ENCODE measurements around the gene BSPRY. TPM values are rescaled to one million over a fixed set of nuclear protein-coding genes. Genes with fewer than 3 reads are reported as not detected.

The BSPRY gene
- polyA plus RNA-seq, 1 donor from 2014 or later: not detected

DNA sequence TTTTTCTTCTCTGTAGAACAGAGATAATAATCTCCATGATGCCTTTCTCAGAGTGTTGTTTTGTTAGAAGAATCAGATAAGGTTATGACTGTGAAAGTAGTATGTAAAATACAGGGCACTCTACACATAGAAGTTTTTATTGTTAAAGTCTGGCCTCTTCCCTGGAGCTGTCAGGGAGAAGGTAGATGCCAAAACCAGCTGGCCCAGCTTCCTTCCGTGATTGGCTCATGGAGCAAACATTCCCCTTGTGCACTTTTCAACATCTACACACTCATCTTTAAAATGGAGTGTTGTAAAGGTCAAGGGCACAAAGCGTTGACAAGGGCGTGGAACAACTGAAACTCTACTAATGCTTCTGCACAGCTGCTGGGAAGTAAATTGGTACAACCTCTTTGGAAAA lies 38.8 kb upstream of the BSPRY start:
- TF ChIP-seq POLR2AphosphoS5 (IDR thresholded peaks at IDR 0.05): no peak
- no peak for TF ChIP-seq REST (IDR thresholded peaks at IDR 0.05; ENCODE audit: borderline replicate concordance)
- no peak for TF ChIP-seq EP300 (conservative IDR thresholded peaks at IDR 0.05; ENCODE audit: poor library complexity, severe bottlenecking)
- no peak for TF ChIP-seq CTCF (IDR thresholded peaks at IDR 0.05; ENCODE audit: poor library complexity, severe bottlenecking)
- TF ChIP-seq TAF1 (IDR thresholded peaks at IDR 0.05; ENCODE audit: low read depth): no peak
- TF ChIP-seq SMC3 (conservative IDR thresholded peaks at IDR 0.05; ENCODE audit: poor library complexity): no peak
- TF ChIP-seq RAD21 (conservative IDR thresholded peaks at IDR 0.05): no peak
- no peak for TF ChIP-seq EZH2 (IDR thresholded peaks at IDR 0.05; ENCODE audit: borderline replicate concordance, insufficient read depth, low read length, poor library complexity, severe bottlenecking)
- no peak for TF ChIP-seq MXI1 (conservative IDR thresholded peaks at IDR 0.05; ENCODE audit: poor library complexity, severe bottlenecking)
- Histone ChIP-seq H3K9me3 (ENCODE audit: low read length) (no peaks in the 10 kb centered on the region), H3K9me2 (ENCODE audit: insufficient read depth, low read length) (no peaks in the 10 kb centered on the region), H3K4me2 (ENCODE audit: low read length) (no peak overlapping the region), H3K36me3 (ENCODE audit: insufficient read depth, low read length) (no peaks in the 10 kb centered on the region), H3K27me3 (ENCODE audit: insufficient read depth, low read depth, low read length) (no peaks in the 10 kb centered on the region), H3K9ac (ENCODE audit: low read length) (no peak overlapping the region), H3F3A (ENCODE audit: insufficient read depth, low read length, poor library complexity, severe bottlenecking) (no peaks in the 10 kb centered on the region), H2AFZ (ENCODE audit: low read depth, low read length) (no peak overlapping the region), H4K20me1 (ENCODE audit: insufficient read depth) (no peaks in the 10 kb centered on the region), H3K4me3 (ENCODE audit: low read length) (no peak overlapping the region), H3K79me2 (replicated peaks; ENCODE audit: insufficient read depth, low read length) (no peaks in the 10 kb centered on the region), H3K27ac (ENCODE audit: low read length) (no peak overlapping the region)

GRCh38 chr9:113311961-113312360 lies 37.4 kb upstream of the BSPRY start:
- H3F3A ChIP-seq (ENCODE audit: insufficient read depth, low read length, poor library complexity, severe bottlenecking): no peaks in the 10 kb centered on the region
- no peak for TF ChIP-seq RAD21 (conservative IDR thresholded peaks at IDR 0.05)
- no peak for TF ChIP-seq CTCF (IDR thresholded peaks at IDR 0.05; ENCODE audit: poor library complexity, severe bottlenecking)
- no peak for TF ChIP-seq POLR2AphosphoS5 (IDR thresholded peaks at IDR 0.05)
- no peak for TF ChIP-seq TAF1 (IDR thresholded peaks at IDR 0.05; ENCODE audit: low read depth)
- no peak for TF ChIP-seq SMC3 (conservative IDR thresholded peaks at IDR 0.05; ENCODE audit: poor library complexity)
- TF ChIP-seq EZH2 (IDR thresholded peaks at IDR 0.05; ENCODE audit: borderline replicate concordance, insufficient read depth, low read length, poor library complexity, severe bottlenecking): no peak
- TF ChIP-seq EP300 (conservative IDR thresholded peaks at IDR 0.05; ENCODE audit: poor library complexity, severe bottlenecking): no peak
- no peak for TF ChIP-seq REST (IDR thresholded peaks at IDR 0.05; ENCODE audit: borderline replicate concordance)
- TF ChIP-seq MXI1 (conservative IDR thresholded peaks at IDR 0.05; ENCODE audit: poor library complexity, severe bottlenecking): no peak
- H3K36me3 ChIP-seq (ENCODE audit: insufficient read depth, low read length): no peaks in the 10 kb centered on the region
- no peak overlapping the region for H3K9ac ChIP-seq (ENCODE audit: low read length)
- no peaks in the 10 kb centered on the region for H3K9me2 ChIP-seq (ENCODE audit: insufficient read depth, low read length)
- no peaks in the 10 kb centered on the region for H3K79me2 ChIP-seq (replicated peaks; ENCODE audit: insufficient read depth, low read length)
- H2AFZ ChIP-seq (ENCODE audit: low read depth, low read length): no peak overlapping the region
- no peak overlapping the region for H3K4me3 ChIP-seq (ENCODE audit: low read length)
- no peaks in the 10 kb centered on the region for H3K9me3 ChIP-seq (ENCODE audit: low read length)
- no peak overlapping the region for H3K27ac ChIP-seq (ENCODE audit: low read length)
- H4K20me1 ChIP-seq (ENCODE audit: insufficient read depth): no peaks in the 10 kb centered on the region
- no peak overlapping the region for H3K4me2 ChIP-seq (ENCODE audit: low read length)
- no peaks in the 10 kb centered on the region for H3K27me3 ChIP-seq (ENCODE audit: insufficient read depth, low read depth, low read length)

Measured in neural cell (in vitro differentiated cells).